HCEC 1CT (cell line): ENCODE results near the gene FADS3.

ENCODE experiments used
- DNase-seq: peaks from one replicate; pipeline ENCODE4 v3.0.0-alpha.2; 2017

Gene FADS3

DNA sequence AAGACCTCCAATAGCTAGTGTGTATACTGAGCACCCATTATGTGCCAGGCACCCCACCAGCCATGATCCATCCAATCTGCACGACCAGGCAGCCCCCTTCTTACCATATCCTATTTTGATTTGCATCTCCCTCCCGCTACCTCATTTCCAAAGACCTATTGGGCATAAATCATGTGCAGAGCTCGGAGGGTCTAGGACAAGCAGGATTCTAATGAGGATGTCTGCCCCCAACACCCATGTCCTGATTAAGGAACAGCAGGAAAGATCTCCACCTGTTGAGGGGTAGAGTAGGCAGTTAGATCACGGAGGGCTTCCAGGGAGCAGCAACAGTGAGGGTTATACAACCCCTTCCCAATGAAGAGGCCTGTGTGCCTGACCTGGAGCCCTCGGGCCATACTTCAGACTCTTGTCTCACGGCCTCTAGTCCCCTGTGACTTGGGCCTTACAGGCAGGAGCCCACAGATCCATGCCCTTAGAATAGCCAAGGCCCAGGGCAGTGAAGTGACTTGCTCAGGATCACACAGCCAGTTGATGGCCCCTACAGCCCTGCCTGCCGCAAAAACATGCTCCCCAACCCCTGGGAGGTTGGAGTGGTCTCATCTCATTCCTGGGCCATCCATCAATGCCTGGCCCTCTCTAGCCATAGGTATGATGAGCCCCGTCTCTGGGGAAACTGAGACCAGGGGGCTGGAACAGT, 22.5 kb upstream of the FADS3 start:
- no peak for DNase-seq

DNA sequence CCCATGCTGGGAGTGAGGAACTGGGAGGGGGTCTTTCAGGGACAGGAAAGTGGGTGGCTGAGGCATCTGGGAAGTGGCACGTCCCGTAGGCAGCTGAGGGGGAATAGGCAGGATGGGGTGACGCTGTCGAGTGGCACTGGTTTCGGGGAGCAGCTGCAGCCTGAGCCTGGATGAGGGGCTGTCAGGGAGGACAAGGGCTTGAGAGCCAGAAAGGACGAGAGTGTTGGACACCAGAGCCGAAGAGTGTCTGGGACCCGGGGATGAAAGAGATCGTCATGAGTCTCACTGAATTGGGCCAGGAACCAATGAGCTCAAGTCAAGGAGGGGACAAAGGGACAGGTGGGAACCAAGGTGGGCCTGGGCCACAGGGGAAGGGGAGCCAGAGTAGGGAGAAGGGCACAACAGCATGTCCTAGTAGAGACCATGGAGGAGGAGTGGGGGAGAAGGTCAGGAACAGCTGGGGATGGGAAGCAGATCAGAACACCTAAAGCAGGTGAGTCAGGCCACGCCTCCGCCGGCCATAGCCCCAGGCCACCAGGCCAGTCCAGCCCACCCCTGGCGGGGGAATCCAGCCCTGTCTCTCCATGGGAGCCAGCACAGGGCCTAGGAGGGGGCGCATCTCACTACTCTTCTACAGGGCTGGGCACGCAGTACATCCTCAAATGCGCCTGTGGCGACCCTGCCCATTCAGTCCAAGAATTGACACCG, 21.8 kb upstream of the FADS3 start:
- DNase-seq: no peak

DNA sequence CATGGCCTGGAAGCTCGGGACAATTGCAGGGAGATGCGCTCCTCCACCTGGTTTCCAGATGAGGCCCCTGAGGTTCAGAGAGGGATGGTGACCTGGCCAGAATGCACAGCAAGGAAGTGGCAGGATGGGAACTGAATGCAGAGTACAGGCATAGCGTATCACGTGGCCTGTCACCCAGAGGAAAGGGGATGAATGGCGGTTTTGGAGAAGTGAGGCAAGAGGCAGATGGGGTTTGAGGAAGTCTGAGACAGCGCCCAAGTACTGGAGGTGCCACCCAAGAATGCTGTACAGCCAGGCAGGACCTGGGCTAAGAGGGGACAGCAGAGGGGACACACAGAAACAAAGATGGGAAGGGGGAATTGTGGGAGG, 21.2 kb upstream of the FADS3 start:
- no peak for DNase-seq

DNA sequence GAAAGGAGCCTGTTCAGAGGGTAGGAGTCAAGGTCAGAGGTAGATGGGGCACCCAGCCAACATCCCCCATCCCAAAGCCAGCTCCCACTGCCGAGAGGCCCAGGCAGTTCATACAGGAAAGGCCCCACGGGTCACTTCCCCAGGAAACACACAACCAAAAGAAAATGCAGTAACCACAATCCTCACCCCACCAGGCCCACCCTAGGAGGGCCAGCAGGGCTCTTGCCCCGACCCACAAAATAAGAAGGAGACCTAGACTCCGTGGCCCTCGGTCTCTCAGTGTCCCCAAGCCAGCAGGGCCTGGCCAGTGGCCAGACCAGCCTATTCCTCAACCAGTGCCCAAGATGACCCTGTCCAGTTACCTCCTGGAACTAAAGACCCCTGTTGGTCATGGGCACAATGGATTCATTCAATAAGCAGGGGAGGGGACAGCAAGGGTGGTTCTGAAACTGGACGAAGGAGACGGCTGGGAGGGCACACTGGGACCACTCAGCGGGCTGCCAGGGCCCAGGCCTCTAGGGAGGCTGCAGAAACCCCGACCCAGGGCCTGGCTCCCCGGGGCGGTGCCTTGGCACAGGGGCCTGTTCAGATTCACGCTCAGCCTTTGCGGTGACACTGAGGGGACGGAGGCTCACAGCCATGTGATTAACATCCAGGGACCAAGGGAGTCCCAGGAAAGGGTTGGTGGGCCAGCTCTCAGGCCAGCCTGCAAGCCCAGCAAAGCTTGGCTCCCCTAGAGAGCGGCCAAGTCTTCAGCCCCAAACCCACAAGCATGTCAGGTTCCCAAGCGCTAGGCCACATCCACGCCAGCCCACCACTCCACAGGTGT, 20.6 kb upstream of the FADS3 start:
- DNase-seq: no peak

DNA sequence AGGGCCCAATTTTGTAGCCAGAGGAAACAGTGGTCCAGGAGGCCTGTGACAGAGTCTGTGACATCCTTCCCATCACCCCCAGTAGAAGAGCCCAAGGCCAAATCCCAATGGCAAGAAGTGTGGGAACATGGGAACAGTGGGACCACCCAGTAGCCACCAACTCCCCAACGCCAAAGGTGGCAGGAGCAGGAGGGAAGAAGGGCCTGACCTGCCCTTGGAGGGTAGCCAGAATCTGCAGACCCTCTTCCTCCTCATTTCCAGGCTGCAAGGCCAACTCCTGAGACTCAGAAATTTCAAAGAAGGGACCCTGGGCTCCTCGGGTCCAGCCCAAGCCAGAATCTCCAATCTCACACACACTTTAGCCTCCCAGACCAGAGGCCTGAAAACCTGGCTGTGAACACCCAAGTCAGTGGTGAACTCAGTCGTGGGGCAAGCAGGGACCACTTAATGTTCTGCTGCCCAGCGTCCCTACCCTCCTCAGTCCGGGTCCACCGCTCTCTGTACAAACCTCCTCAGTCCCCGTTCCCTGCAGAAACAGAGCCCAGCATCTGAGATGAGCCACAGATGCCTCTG, 19.9 kb upstream of the FADS3 start:
- DNase-seq: no peak

DNA sequence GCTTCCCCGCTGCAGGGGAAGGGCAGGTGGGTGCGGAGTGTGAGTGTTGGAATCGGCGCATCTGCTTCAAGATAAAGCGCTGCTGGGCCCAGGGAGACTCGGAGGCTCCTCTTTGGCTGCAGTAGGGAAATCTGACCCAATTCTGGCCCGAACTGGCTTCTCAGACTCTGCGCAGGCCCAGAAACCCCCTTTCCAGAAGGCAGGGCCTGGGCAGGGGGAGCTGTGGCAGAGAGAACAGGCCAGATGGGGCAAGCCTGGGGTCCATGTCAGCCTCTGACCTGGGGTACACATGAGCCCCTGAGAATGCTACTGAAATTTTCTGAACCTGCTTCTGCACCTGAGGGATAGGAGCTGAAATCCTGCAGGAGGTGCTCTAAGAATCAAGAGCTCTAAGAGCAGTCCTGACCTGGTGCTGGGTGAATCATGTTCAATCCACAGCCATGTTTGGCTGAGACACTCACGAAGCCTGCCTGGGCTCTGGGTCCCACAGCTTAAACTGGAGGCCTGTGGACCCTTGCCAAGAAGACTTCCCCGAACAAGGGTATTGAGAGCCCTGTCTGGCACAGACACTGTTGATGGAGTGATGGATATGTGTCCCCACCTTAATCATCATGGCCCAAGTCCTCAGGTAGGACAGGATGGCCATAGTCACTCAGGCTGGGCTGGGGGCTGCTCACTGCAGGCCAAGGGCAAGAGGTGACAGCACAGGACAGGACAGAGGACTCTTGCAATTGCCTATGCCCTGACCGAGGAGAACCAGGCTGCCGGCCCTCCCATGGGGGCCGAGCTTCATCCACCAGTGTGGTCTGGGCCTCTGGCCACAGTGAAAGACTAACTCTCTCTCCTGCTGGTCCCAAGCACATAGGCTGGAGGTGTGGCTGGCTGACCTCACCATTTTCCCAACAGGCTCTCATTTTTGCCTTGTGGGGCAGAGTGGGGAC, 19.1 kb upstream of the FADS3 start:
- DNase-seq: no peak

DNA sequence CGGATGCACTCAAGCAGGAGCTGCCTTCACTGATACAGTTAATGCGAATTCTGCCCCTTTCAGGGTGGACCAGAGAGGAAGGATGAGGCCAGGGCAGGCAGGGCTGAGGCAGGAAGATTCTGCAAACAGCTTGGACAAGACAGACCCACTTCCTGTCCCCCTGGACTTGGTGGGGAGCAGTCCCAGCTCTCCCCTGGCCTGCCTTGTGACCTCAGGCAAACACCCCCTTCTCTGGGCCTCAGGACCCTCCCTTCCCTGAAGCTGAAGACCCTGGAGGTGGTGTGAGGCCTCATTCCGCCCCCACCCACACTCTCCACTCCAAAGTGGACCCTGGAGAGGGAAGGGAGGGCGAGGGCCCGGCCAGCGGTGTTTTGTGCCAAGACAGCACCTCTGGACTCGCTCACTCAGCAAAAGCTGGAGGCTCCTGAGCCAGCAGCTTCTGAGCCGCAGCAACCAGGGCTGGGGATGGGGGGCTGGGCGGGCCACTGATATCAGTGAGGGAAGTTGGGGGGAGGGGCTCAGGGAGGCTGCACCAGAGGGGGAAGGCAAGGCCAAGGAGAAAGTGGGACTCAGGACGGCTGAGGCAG, 17.5 kb upstream of the FADS3 start:
- DNase-seq: no peak

DNA sequence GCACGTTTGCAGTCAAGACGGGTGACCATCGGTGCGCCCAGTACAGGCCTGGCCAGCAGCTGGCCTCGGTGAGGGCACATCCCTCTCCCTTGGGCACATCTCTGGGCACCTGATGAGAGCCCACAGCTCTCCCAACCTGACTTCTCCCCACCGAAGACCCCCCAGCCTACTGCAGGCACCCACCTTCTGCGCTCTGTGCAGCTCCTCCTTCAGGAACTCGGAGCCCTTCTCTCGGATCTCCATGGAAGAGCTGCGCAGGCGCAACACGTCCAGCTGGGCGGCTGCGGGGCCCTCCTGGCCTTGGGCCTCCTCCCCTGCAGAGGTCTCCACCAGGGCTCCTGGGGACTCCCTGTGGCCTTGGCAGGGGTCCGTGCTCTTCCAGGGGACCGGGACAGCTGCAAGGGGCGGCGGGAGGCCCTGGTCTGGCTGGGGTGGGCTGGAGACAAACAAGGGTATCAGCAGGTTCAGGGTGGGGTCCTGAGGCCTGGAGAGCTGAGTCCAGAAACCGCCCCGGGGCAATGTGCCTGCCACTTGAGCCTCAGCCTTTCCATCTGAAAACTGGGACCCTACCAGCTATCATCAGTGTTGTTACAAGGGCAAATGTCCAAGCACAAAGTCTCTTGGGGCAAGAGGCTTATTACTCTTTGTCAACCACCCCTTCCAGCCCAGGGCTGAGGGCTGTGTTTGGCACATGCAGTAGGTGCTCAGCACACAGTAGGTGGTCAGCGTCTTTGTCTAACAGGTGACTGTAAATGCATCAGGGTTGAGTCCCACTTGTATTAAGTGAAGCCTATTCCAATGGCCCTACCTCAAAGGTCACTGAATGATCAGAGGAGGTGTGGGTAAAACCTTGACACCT, 16.8 kb upstream of the FADS3 start:
- no peak for DNase-seq

DNA sequence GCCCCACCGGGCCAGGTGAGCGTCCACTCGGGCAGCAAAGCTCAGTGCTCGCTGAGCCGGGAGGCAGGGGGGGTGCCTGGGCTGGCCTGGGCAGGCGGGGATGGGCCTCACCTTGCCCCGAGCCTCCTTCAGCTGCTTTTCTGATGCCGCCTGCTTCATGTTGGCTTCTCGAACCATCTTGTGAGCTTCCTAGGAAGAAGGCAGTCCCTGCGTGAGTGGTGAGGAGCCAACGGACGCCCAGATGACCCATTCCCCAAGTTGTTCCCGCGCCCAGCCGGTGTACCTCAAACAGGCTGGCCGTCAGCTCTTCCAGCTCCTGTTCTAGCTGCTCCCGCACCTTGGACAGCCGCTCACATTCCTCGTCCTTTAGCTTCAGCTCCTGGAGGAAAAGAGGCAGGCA, 15.9 kb upstream of the FADS3 start:
- no peak for DNase-seq

DNA sequence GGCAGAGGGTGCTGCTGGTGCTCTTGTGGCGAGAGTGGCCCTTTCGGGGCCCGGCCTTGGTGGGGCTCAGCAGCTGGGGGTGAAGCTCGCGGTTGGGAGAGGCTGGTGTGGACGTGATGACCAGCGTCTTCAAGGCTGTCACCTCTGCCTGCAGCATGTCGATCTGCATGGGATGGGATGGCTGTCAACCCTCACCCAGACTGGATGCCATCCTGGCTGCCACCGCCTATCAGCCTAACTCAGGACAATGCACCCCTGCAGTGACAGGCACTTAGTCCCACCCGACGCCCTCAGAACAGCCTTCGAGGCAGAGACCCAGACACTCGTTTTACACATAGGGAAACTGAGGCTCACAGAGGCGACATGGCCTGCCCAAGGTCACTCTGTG, 15.2 kb upstream of the FADS3 start:
- no peak for DNase-seq

DNA sequence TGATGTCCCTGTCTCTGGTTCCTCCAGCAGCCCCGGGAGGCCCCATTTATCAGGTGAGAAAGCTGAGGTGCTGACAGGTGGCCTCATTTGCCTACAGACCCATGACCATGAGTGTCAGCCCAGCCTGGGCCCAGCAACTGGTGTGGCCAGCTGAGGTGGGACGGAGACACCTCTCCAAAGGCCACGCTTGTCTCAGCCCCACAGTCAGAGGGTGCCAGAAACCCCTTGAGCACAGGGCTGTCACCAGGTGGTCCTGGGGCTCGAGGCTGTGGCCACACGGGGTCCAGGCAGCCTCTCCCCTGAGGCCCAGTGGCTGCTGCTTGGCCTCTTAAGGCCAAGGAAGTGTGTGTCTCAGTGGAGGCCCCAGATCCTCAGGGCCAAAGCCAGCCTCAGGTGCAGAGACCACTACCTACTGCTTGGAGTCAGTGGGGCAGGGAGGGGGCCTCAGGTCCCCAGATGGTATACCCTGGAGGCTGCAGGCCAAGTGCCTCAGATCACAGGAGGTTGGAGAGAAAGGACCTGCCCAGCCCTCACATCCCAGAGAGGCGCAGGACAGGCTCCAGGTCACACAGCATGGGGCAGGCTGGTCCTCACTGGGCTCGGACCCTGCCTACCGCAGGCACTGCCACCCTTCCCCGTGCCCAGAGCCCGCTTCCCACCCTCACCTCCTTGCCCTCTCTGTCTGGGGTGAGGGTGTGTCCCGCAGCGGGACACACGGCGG, 14.6 kb upstream of the FADS3 start:
- no peak for DNase-seq

DNA sequence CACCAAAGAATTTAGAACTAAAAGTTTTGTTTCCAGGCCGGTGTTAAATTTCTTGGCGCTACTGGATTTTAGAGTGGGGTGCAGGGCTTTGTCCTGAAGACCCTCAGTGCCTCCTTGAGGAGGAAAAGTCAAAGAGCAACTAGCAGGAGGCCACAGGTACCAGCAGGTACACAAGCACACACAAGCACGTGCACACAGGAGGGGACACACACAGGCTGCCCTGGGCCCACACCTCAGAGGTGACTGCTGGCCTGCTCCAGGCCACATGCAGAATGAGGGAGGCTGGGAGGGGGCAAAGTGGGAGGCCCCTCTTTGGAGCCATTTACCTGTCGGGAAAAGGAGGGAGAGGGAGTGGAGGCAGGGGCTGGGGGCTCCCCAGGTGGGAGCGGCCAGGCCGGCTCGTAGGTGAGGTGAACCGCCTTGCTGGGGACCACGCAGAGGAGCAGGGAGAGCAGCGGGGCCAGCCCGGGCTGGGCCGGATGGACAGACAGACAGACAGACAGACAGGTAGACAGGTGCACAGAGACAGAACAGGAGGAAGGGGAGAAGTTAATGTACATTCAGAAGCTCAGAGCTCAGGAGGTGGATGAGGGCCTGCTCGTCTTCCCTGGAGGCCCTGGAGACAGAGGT, 13.8 kb upstream of the FADS3 start:
- DNase-seq: no peak

DNA sequence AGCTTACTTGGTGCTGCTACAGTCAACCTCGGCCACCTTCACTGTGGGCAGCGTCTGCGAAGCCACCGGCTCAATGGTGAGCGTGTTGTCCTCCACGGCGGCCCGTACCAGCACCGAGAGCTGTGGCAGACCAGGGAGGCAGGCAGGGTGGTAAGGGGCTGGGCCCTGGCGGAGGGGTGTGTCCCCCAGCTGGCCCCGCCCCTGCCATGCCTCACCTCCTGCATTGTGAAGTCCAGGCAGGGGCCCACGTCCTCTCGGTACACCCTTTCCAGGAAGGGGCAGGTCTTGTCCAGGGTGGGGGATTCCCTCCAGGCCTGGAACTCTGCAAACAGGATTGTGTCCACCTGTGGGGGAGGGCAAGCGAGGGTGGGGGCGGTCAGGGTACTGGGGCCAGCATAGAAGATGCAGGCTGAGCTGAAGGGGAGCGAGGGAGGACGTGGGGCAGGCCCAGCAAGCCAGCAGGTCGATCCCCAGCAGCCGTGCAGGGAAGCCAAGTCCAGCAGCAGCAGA, 13.2 kb upstream of the FADS3 start:
- DNase-seq: no peak

DNA sequence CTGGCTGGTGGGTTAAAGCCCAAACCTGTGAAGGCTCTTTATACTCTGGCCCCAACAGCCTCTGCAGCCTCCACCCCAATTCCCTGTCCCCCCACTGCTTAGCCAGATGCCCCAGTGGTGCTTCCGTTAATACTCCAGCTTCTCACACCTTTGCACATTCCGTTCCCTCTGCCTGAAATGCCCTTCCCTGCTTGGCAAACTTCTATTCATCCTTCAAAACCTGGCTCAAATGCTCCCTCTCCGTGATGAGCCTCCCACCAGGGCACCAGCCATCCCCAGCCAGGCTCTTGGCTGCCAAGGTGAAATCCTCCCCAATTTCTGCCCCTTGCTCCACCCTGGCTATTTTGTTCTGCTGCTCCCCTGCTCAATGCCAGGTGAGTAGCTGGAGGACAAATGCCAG, 12.5 kb upstream of the FADS3 start:
- DNase-seq: no peak

DNA sequence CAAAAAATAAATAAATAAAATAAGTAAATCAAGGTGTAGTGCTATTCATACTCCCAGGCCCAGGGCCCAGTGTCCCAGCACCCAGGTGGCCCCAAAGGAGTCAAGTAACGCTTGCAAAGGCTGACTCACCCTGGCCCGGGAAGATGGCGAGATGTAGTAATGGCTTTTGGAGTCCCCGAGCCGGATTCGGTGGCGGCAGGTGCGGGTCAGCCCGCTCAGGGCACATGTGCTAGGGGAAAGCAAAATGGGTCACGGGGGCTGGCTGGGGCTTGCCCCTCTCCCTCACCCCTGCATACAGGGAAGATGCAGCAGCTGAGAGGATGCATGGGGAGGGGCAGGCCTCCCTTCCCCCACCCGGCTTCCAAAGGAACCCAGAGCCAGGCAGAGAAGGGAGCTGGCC, 11.0 kb upstream of the FADS3 start:
- no peak for DNase-seq

DNA sequence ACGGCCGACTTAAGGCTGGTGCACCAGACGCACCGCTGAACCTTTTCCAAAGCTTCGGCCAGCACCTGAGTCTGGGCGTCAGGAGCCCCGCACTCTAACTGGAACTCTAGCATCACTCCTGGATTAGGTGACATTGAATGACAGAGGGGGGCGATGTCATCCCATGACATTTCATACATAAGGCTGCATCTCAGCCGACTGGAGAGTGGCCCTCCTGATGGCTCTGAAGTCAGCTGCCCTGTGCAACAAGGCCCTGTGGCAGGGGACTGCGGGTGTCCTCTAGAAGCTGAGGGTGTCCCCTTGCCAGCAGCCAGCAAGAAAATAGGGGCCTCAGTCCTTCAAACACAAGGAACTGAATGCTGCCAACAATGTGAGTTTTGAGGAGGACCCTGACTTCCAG, 10.1 kb upstream of the FADS3 start:
- DNase-seq: no peak

DNA sequence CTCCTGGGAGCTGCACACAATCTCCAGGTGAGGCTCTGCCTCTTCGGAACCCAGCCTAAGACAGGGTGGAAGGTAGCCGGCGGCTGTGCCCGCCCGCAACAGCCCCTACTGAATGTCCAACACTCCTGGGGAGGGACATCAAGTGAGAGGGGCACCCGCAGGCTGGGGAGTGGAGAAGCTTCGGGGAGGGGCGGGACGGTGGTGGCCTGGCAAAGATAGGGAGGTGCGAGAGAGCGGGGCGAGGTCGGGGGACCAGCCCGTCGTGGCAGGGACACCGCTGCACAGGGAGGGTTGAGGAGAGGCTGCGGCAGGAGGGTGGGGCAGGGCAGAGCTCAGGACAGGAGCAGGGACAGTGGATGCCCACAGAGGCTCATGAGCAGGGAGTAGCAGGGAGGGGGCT, 8.9 kb upstream of the FADS3 start:
- DNase-seq: no peak

DNA sequence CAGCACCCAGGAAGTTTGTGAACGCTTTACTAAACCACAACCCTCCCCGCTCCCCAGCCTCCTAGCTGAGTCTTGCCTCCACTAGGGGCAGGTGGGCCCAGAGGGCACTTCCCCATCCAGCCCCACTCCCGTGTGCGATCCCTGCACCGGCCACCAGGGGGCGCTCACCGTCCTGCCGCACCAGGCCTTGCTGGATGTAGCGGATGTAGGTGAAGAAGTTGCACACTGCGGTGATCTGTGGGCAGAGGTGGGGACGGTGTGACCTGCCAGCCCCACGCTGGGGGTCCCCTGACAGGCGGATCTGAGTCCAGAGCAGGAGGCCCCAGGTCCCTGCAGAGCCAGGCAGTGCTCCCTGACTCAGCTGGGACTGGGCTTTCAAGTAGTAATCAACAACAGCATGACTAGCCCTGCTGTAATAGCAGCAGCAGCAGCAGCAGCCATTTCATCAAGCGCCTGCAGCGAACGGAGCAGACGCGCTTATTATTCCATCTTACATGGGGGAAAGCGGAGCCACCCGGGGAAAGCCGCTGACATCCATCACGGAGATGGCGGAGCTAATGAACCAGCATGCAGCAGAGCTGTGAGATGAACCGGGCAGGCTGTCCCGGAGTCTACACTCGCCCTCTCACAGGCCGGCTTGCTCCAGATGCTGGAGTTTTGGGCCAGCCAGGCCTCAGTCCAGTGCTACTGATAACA, 7.9 kb upstream of the FADS3 start:
- DNase-seq: peak; percentile 51

DNA sequence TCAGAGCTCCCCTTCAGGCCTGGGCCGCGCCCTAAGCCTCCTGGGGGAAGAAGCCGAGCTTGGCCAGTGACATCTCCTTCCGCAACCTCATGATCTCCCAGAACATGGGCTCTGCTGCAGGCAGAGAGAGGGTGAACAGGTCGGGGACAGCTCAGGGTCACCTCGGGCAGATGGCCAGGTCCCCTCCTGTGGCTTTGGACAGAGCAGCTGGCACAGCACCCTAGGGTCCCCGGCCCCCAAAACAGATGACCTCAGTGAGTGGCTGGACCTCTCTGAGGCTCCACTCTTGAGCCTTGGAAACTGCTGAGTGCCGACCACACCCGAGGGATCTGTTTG, 6.9 kb upstream of the FADS3 start:
- no peak for DNase-seq
